Measurements from ENCODE around the gene FSTL1.

The FSTL1 gene

GRCh38 chr3:120450600-120451271, at the start of gene FSTL1:
TSS of gene FSTL1 (minus strand) at chr3:120450992. CDS start at chr3:120450746, 246 bp downstream.
- TF ChIP-seq CTCF (IDR thresholded peaks at IDR 0.05; ENCODE audit: extremely low read depth, missing control alignments) = no peak
- DNase-seq (ENCODE audit: low spot score) = peak; percentile 58

- no peak for DNase-seq (ENCODE audit: low spot score)
- TF ChIP-seq CTCF (IDR thresholded peaks at IDR 0.05; ENCODE audit: extremely low read depth, missing control alignments) = no peak
Observed at GRCh38 chr3:120498556-120499346, 48.0 kb upstream of the FSTL1 start.

- DNase-seq (ENCODE audit: low spot score) = no peak
- TF ChIP-seq CTCF (IDR thresholded peaks at IDR 0.05; ENCODE audit: extremely low read depth, missing control alignments) = no peak
Observed at GRCh38 chr3:120497818-120498217, 47.0 kb upstream of the FSTL1 start.

GRCh38 chr3:120497336-120497735, 46.5 kb upstream of the FSTL1 start:
- TF ChIP-seq CTCF (IDR thresholded peaks at IDR 0.05; ENCODE audit: extremely low read depth, missing control alignments) = no peak
- no peak for DNase-seq (ENCODE audit: low spot score)

- no peak for TF ChIP-seq CTCF (IDR thresholded peaks at IDR 0.05; ENCODE audit: extremely low read depth, missing control alignments)
- no peak for DNase-seq (ENCODE audit: low spot score)
Observed at GRCh38 chr3:120496278-120497002, 45.6 kb upstream of the FSTL1 start.

GRCh38 chr3:120495809-120496208, 45.0 kb upstream of the FSTL1 start:
- TF ChIP-seq CTCF (IDR thresholded peaks at IDR 0.05; ENCODE audit: extremely low read depth, missing control alignments) = no peak
- DNase-seq (ENCODE audit: low spot score) = no peak

GRCh38 chr3:120492103-120492502, 41.3 kb upstream of the FSTL1 start:
- no peak for TF ChIP-seq CTCF (IDR thresholded peaks at IDR 0.05; ENCODE audit: extremely low read depth, missing control alignments)
- DNase-seq (ENCODE audit: low spot score) = no peak
